Stimulated activated naive CD8-positive, alpha-beta T cell treated with anti-CD3 and anti-CD28 coated beads, Interleukin-15, Interleukin-2, amounts not matched to agents 100 ng/mL and 50 ng/mL, for 24 hours (primary cell): ENCODE results near the gene AKAP6.

Experiments
- H3K27ac Mint-ChIP-seq: one replicate; pipeline ENCODE4 v1.8.0; 2021; ENCODE audit warnings: mild to moderate bottlenecking, mixed read lengths
- H3K27me3 Mint-ChIP-seq: one replicate; pipeline ENCODE4 v1.8.0; 2021; ENCODE audit warnings: mixed read lengths
- H3K36me3 Mint-ChIP-seq: one replicate; pipeline ENCODE4 v1.8.0; 2021; ENCODE audit warnings: low read depth, mixed read lengths
- H3K4me1 Mint-ChIP-seq: one replicate; pipeline ENCODE4 v1.8.0; 2021; ENCODE audit warnings: low read depth, mixed read lengths
- H3K4me3 Mint-ChIP-seq: one replicate; pipeline ENCODE4 v1.8.0; 2021; ENCODE audit warnings: mild to moderate bottlenecking, mixed read lengths
- H3K9me3 Mint-ChIP-seq: one replicate; pipeline ENCODE4 v1.8.0; 2021; ENCODE audit warnings: mixed read lengths

The AKAP6 gene

DNA sequence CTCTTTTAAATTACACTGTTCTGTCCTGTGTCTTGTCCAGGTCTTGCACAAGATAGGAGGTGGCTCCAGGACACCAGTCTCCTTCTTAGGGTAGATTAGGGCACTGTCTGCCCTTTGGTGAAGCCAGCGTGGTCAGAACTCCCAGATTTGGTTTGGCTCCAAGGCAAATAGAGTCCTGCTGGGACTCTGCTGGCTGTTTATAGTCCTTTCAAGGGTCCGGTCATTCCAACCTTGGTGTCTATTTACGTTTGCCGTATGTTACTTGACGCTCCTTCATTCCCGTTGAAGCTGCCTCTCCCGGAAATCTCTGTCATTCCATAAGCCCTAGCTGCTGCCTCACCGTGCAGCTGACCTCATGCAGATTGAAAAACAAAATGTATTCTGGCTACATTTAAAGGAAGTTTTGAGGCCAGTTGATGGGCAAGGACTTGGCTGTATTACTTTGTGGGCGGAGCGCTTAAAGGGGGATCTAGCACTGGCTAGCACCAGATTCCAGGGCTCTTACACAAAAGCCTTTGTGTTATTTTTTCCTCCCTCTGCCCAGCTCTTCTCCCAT, 180.6 kb downstream of the AKAP6 start:
- Mint-ChIP-seq H3K36me3 (no peaks in the 10 kb centered on the region), H3K27ac (no peak overlapping the region), H3K4me3 (no peak overlapping the region), H3K9me3 (no peaks in the 10 kb centered on the region), H3K27me3 (peaks cover 8% of the 10 kb centered on the region), H3K4me1 (no peaks in the 10 kb centered on the region)

DNA sequence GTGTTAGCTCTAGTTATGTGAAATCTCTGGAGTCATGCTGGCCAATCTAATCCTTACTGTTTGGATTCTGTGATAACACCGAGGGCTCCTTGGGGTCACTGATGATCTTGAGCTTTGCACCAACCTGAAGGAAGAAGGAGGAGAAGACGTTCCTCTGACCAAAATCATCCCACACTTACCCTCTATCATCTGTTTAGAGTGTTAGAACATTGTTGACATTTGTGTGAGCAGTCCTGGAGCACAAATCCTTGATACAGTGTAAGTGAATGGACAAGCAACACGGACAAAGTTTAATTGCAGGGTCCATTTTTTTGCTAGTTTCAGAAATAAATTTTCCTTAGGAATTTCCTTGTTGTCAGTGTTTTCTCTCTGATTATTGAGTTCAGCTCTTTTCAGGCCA, 181.7 kb downstream of the AKAP6 start:
- H3K36me3 Mint-ChIP-seq: no peaks in the 10 kb centered on the region

DNA sequence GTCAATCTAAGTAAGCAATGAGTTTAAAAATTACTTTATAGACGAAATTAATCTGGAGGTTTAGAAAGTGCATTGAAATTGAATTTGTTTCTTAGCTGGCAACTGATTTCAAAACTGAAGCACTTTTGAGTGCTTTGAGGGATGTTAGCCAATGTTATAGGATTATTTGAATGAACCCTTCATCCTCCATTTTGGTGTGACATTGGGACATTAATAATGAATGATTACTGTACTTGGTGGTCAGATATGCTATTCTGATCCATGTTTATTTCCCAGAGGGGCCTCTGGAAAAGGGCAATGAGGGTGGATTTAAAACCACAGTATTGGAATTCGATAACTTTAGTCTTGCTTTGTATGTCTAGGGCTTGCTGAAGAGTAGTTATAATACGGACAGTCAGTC, 183.2 kb downstream of the AKAP6 start:
- Mint-ChIP-seq H3K4me1 (no peaks in the 10 kb centered on the region), H3K36me3 (no peaks in the 10 kb centered on the region), H3K9me3 (no peaks in the 10 kb centered on the region), H3K27me3 (peaks cover 14% of the 10 kb centered on the region), H3K4me3 (no peak overlapping the region), H3K27ac (no peak overlapping the region)

More for the DNA sequence above, 181.7 kb downstream of the AKAP6 start:
- Mint-ChIP-seq H3K9me3 (no peaks in the 10 kb centered on the region), H3K4me1 (no peaks in the 10 kb centered on the region), H3K4me3 (no peak overlapping the region), H3K27ac (no peak overlapping the region), H3K27me3 (peaks cover 14% of the 10 kb centered on the region)

DNA sequence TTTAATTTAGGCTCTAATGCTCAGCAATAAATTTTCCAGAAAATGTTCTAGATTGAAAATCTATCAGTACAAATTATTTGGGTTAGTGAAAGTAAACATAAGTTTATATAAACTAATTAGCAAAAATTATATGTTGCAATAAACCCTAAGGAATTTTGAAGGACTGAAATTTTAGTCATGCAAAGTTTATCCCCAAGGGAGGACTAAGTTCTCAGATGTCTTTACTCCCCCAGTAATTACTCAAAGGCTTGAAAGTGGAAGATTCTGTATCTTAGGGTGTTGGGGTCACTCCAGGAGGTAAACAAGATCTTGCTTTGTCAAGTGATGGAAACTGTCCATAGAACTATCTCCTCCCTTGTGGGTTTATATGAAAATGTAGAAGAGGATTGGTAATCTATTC, 183.7 kb downstream of the AKAP6 start:
- Mint-ChIP-seq H3K4me3 (no peak overlapping the region), H3K9me3 (no peaks in the 10 kb centered on the region), H3K36me3 (no peaks in the 10 kb centered on the region), H3K27ac (no peak overlapping the region), H3K27me3 (peaks cover 14% of the 10 kb centered on the region), H3K4me1 (no peaks in the 10 kb centered on the region)

DNA sequence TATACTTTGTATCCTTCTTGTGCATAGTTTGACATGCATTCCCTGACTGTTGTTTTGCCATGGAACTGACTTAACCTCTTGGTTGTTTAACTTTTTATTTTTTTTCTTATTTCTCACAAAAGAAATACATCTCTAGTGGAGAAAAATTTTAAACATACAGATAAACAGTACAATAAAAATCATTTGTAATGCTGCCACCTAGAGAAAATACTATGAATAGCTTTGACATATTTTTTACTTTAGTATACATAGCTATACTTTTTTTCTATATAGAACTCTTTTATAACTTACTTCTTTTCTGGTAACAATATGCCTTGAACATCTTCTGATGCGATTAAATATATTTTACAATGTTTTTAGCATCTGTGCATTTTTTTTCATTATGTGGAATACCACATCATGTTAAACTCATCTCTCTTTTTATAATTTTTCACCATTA, 184.5 kb downstream of the AKAP6 start:
- peaks cover 3% of the 10 kb centered on the region for H3K9me3 Mint-ChIP-seq
- no peaks in the 10 kb centered on the region for H3K36me3 Mint-ChIP-seq
- H3K4me3 Mint-ChIP-seq: no peak overlapping the region
- H3K27me3 Mint-ChIP-seq: peaks cover 14% of the 10 kb centered on the region
- H3K27ac Mint-ChIP-seq: no peak overlapping the region
- H3K4me1 Mint-ChIP-seq: no peaks in the 10 kb centered on the region

DNA sequence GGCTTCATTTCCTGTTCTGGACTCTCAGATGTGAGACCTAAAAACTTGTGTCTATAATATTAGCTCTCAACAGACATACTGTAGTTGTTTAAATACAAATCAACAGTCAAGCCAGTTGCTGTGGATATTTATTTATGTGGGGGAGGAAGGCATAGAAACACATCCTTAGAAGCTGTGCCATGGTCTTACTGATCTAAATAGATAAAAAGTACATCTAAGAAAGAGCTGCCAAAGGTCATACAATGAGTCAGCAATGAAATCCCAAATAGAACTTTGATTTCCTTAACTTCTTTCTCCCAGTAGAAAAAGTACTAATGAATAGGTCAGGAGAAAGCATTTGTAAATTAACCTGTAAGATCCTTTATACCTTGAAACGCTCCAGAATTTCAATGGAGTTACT, 185.1 kb downstream of the AKAP6 start:
- Mint-ChIP-seq H3K9me3 (peaks cover 3% of the 10 kb centered on the region), H3K27me3 (peaks cover 14% of the 10 kb centered on the region), H3K36me3 (no peaks in the 10 kb centered on the region), H3K27ac (no peak overlapping the region), H3K4me1 (no peaks in the 10 kb centered on the region), H3K4me3 (no peak overlapping the region)

DNA sequence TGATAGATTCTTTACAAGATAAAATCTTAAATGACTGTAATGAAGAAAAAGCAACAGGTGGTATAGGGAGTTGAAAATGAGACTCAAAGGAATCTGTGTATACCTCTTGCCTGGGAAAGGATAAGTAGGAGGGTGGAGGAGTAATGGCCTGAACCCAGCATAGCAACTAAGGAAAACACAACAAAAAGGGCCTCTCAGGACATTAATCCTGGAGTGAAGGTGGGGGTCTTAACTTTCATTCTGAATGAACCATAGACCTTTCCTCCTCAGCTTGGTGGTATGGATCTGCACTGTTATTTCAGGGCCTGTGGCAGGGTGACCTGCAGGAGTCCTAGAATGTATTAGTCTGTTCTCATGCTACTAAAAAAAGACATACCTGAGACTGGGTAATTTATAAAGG, 185.6 kb downstream of the AKAP6 start:
- no peaks in the 10 kb centered on the region for H3K36me3 Mint-ChIP-seq
- peaks cover 14% of the 10 kb centered on the region for H3K27me3 Mint-ChIP-seq
- H3K4me3 Mint-ChIP-seq: no peak overlapping the region
- peaks cover 3% of the 10 kb centered on the region for H3K9me3 Mint-ChIP-seq
- H3K4me1 Mint-ChIP-seq: no peaks in the 10 kb centered on the region
- H3K27ac Mint-ChIP-seq: no peak overlapping the region

DNA sequence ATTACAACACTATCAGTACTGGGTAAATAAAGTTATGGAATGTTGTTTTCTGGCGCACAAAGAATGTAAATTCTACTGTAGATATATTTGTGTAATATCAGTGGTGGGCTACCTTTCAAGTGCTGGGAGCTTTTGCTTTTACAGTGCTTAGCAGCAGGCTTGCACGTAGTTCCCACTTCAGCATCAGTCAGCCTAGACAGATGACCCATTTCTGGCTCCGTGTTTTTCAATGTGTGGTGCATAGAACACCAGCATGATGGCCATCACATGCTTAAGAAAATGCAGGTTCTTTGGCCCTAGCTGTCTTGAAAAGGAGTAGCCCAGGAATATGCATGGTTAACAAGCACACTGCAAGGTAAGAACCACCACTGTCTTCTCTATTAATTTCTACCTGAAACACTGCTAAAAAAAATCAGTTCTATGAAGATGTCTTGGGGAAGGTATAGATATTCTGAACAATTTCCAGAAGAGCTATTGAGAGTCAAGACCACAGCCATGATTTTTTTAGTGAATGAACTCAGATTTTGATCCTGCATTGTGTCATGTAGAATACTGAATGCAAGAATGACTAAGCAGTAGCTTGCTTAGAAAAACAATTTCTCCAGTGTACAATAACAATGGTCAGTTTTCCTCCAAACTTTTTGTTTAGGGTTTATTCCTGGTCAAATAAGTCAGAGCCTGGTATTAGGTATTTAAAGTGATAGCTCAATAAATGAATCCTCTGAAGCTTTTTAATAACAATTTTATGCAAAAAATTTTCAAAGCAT, 195.7 kb downstream of the AKAP6 start:
- no peaks in the 10 kb centered on the region for H3K4me1 Mint-ChIP-seq
- H3K27me3 Mint-ChIP-seq: no peaks in the 10 kb centered on the region
- H3K36me3 Mint-ChIP-seq: no peaks in the 10 kb centered on the region
- no peaks in the 10 kb centered on the region for H3K9me3 Mint-ChIP-seq
- no peak overlapping the region for H3K27ac Mint-ChIP-seq
- no peak overlapping the region for H3K4me3 Mint-ChIP-seq

DNA sequence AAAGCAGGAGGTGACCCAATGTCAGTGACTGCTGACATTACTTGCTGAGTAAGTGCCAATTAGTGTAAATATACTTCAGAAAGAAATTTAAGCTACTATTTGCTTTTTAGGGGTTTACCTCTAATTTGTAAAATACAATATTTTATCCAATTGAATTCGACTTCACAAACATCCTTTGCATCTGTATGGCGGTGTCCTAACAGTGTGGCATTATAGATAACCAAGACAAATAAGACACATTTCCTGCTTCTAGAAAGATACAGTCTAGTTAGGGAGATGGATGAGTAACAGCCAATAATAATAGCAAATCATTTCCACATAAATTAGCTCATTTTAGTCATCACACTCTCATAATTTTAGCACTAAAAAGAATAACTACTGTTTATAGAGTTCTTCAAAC, 196.5 kb downstream of the AKAP6 start:
- no peaks in the 10 kb centered on the region for H3K36me3 Mint-ChIP-seq
- no peaks in the 10 kb centered on the region for H3K9me3 Mint-ChIP-seq
- no peak overlapping the region for H3K27ac Mint-ChIP-seq
- no peak overlapping the region for H3K4me3 Mint-ChIP-seq
- H3K4me1 Mint-ChIP-seq: no peaks in the 10 kb centered on the region
- no peaks in the 10 kb centered on the region for H3K27me3 Mint-ChIP-seq

DNA sequence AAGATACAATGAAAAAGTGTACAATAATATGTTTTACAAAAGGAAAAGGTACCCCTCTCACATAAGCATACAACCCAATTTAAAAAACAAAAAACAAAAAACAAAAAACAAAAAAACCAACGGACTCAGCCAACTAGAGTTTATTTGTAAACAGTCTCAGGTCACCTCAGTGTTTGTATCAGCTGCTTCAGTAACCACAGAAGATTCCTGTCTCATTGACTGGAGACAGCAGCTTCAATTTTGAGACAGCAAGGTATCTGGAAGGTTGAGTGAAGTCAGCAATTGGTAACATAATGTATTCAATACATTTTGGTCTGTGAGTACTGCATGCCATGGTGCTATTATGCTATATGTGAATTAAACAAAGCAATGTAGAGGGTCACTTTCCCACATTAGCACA, 201.7 kb downstream of the AKAP6 start:
- Mint-ChIP-seq H3K4me3 (no peak overlapping the region), H3K4me1 (no peaks in the 10 kb centered on the region), H3K27me3 (no peaks in the 10 kb centered on the region), H3K27ac (no peak overlapping the region), H3K9me3 (no peaks in the 10 kb centered on the region), H3K36me3 (no peaks in the 10 kb centered on the region)

DNA sequence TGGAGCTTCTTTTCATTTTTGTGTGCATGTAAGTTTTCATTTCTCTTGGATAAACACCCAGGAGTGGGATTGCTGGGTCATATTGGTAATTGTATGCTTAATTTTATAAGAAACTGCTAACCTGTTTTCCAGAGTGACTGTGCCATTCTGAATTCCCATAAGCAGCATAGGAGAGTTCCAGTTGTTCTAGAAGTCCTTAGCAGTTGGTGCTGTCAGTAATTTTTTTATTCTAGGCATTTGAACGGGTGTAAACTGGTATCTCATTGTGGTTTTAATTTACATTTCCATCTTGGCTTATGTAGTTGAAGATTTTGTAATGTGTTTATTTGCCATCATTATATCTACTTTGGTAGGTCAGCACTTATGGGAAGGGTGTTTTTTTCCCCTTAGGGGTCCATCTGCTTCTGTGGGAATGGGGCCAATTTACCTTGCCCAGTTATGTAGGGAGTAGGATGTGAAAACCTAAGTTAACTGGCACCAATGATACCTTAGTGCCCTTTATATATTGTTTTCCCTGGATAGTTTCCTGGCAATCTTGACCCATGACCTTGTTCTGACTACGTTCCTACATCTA, 202.9 kb downstream of the AKAP6 start:
- Mint-ChIP-seq H3K27me3 (no peaks in the 10 kb centered on the region), H3K27ac (no peak overlapping the region), H3K36me3 (no peaks in the 10 kb centered on the region), H3K4me1 (no peaks in the 10 kb centered on the region), H3K9me3 (no peaks in the 10 kb centered on the region), H3K4me3 (no peak overlapping the region)

DNA sequence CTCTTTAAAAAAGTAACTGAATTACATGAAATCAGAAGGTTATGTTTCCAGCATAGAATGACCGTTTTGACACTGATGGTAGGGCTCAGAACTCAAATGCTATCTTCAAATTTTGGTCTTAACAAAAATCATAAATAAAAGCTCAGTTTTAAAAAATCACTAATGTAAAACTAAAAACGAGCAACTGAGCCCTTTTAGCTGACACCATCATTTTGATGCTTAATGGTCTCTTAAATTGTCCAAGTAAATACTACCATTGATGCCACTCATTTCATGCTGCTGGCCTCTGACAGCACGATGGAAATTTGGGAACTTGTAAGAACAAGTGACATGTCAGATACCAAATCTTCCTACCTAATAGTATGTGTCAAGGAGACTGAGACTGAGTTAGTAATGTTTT, 205.0 kb downstream of the AKAP6 start:
- no peaks in the 10 kb centered on the region for H3K9me3 Mint-ChIP-seq
- no peak overlapping the region for H3K4me3 Mint-ChIP-seq
- no peaks in the 10 kb centered on the region for H3K36me3 Mint-ChIP-seq
- no peaks in the 10 kb centered on the region for H3K4me1 Mint-ChIP-seq
- no peak overlapping the region for H3K27ac Mint-ChIP-seq
- no peaks in the 10 kb centered on the region for H3K27me3 Mint-ChIP-seq

DNA sequence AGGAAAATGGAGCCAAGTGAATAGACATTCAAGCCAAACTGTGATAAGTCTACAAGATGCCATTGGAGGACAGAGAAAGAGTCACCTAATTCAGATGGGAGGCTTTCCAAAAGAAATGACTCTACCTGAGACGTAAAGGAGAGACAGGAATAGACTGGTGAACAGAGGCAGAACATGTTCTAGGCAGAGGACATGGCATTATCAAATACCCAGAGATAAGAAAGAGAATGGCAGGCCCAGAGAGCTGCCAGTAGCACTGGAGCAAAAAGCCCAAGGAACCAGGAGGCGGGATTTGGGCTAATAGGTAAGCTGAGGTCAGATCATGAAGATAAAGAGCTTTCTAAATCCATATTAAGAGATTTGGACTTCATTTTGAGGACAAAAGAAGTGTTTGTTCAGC, 207.1 kb downstream of the AKAP6 start:
- Mint-ChIP-seq H3K4me3 (no peak overlapping the region), H3K27me3 (no peaks in the 10 kb centered on the region), H3K4me1 (no peaks in the 10 kb centered on the region), H3K9me3 (no peaks in the 10 kb centered on the region), H3K36me3 (no peaks in the 10 kb centered on the region), H3K27ac (no peak overlapping the region)

DNA sequence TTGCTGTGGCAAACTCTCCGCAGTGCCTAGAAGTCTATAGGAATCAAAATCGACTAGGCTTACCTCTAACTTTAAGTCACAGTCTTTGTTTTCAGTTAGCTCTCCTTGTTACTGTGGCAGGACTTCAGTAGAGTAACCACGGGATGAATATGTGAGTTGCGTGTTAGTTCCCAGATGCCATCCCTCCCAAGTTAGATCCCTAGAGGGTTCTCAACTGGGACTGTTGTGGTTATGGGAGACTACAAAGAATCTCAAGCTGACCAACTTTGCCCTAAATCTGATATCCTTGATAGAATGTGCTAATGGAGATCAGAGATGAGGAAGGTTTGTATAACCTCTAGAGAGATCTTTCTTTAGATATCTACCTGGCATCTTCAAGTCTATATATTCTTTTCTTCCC, 208.1 kb downstream of the AKAP6 start:
- Mint-ChIP-seq H3K27ac (no peak overlapping the region), H3K36me3 (no peaks in the 10 kb centered on the region), H3K27me3 (no peaks in the 10 kb centered on the region), H3K9me3 (no peaks in the 10 kb centered on the region), H3K4me1 (no peaks in the 10 kb centered on the region), H3K4me3 (no peak overlapping the region)

DNA sequence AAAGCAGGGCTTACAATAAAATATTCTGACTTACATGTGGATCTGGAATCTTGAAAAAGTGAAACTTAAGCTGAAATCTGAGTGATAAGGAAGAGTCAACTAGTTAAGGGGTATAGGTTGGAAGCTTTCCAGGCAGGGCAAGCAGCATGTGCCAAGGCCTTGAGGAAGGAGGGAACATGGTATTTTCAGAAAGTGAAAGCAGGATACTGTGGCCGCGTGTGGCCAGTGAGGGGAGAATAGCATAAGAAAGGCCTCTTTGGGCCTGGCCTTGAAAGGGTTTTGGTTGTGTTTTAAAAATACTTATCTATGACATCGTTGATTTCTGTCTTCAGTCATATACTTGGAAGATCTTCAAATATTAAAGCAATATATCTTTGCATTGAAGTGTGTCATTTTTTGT, 213.4 kb downstream of the AKAP6 start:
- Mint-ChIP-seq H3K36me3 (no peaks in the 10 kb centered on the region), H3K27ac (no peak overlapping the region), H3K4me3 (no peak overlapping the region), H3K9me3 (no peaks in the 10 kb centered on the region), H3K27me3 (no peaks in the 10 kb centered on the region), H3K4me1 (no peaks in the 10 kb centered on the region)

DNA sequence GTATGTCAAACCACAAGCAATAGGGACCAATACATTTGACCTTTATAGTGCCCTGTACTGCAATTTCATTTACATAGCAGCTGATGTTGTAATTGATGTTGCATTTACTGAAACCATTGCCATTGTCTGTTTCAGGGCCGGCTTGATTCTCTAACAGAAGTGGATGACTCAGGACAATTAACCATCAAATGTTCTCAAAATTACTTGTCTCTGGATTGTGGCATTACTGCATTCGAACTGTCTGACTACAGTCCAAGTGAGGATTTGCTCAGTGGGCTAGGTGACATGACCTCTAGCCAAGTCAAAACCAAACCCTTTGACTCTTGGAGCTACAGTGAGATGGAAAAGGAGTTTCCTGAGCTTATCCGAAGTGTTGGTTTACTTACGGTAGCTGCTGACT, 216.0 kb downstream of the AKAP6 start:
- Mint-ChIP-seq H3K9me3 (no peaks in the 10 kb centered on the region), H3K27me3 (no peaks in the 10 kb centered on the region), H3K27ac (no peak overlapping the region), H3K4me1 (no peaks in the 10 kb centered on the region), H3K36me3 (no peaks in the 10 kb centered on the region), H3K4me3 (no peak overlapping the region)
